K562 (cell line): ENCODE data around the gene MPHOSPH8. TPM values are rescaled to one million over a fixed set of nuclear protein-coding genes. Genes with fewer than 3 reads are reported as not detected.

Experiments used
- ATAC-seq: fragments of 200-7000 bp; cut with Tn5 transposase; 3 replicates; pipeline ENCODE4 v1.9.1; 2020; ENCODE audit warnings: moderate library complexity
- BruUV-seq: library from RNA; stranded (reverse); fragments of 400-500 nt; replicated peaks from 2 replicates; lab custom pipeline; 2021; lab: Mats Ljungman, UMichigan
- CTCF ChIA-PET: fragments of 300-600 bp; formaldehyde crosslinking; extraction: SDS; loops from one replicate; lab custom pipeline; 2021; ENCODE audit warnings: low intra/inter-chr PET ratio; lab: Yijun Ruan, JAX
- POLR2A ChIA-PET: fragments of 300-600, 350-650 bp; sonication (Branson Sonifier 250); formaldehyde crosslinking; extraction: SDS; loops from one replicate; lab custom pipeline; 2021; ENCODE audit warnings: antibody characterized with exemption, inconsistent platforms; lab: Yijun Ruan, JAX
- DNase-seq, 4 experiments: peaks; one replicate each; pipeline versions ENCODE4 v3.0.0 to v3.0.0-alpha.2; 2011 to 2018; ENCODE audit warnings: low spot score in 3 of 4, mixed read lengths in 3 of 4; ENCODE audit errors: extremely low read depth in 1 of 4
- FAIRE-seq: peaks from 2 replicates; lab custom pipeline; 2011; peaks lifted over from hg19 to GRCh38; lab: Jason Lieb, UNC
- H2AFZ ChIP-seq: 2 replicates; pipeline ENCODE4 v1.6.0; 2011; ENCODE audit warnings: low read depth, low read length, control low read depth, inconsistent platforms
- H3K27ac ChIP-seq: fragments of 200-600 bp; 3 replicates; pipeline ENCODE4 v1.8.0; 2011; ENCODE audit warnings: low read depth, mild to moderate bottlenecking, control low read depth, inconsistent platforms, low read length, moderate library complexity, mixed read lengths; ENCODE audit errors: extremely low read depth
- H3K27me3 ChIP-seq, 2 experiments: fragments of 300-600 bp in 1 of 2; 2 replicates in 1 of 2; 3 replicates in 1 of 2; pipeline versions ENCODE4 v1.6.0 to v1.8.0; 2011; ENCODE audit warnings: inconsistent platforms in 2 of 2, low read length in 2 of 2, mild to moderate bottlenecking in 1 of 2, mixed read lengths in 1 of 2, moderate library complexity in 1 of 2; ENCODE audit not compliant: control insufficient read depth in 2 of 2, insufficient read depth in 2 of 2
- H3K36me3 ChIP-seq: fragments of 300-600 bp; 3 replicates; pipeline ENCODE4 v1.8.0; 2011; ENCODE audit warnings: mild to moderate bottlenecking, low read length, inconsistent platforms; ENCODE audit not compliant: control insufficient read depth, insufficient read depth
- H3K4me1 ChIP-seq, 2 experiments: fragments of 200-600 bp in 1 of 2; replicated peaks in 1 of 2; 2 replicates in 1 of 2; 3 replicates in 1 of 2; pipeline versions ENCODE4 v1.5.1 to v1.8.0; 2011; ENCODE audit warnings: inconsistent platforms in 2 of 2, low read length in 2 of 2, mild to moderate bottlenecking in 1 of 2, mixed read lengths in 1 of 2, moderate library complexity in 1 of 2; ENCODE audit not compliant: control insufficient read depth in 2 of 2, insufficient read depth in 2 of 2
- H3K4me2 ChIP-seq: 2 replicates; pipeline ENCODE4 v1.6.1; 2011; ENCODE audit warnings: low read length, control low read depth, inconsistent platforms, mixed read lengths; ENCODE audit not compliant: insufficient read depth
- H3K4me3 ChIP-seq: fragments of 200-600 bp; sonication (generic), shearing (Covaris generic); 2 replicates; pipeline ENCODE4 v1.5.1; 2016; ENCODE audit warnings: control low read depth, inconsistent platforms
- H3K79me2 ChIP-seq: fragments of 200-600 bp; 3 replicates; pipeline ENCODE4 v1.8.0; 2011; ENCODE audit warnings: low read length, inconsistent platforms; ENCODE audit not compliant: control insufficient read depth, insufficient read depth
- H3K9ac ChIP-seq, 2 experiments: 2 replicates each; pipeline versions ENCODE4 v1.6.0 to v1.6.1; 2011; ENCODE audit warnings: low read depth in 2 of 2, low read length in 2 of 2, control low read depth in 1 of 2, inconsistent platforms in 1 of 2, mild to moderate bottlenecking in 1 of 2, mixed read lengths in 1 of 2; ENCODE audit not compliant: insufficient read depth in 1 of 2
- H3K9me1 ChIP-seq: one replicate; pipeline ENCODE4 v1.6.0; 2011; ENCODE audit warnings: inconsistent platforms, mild to moderate bottlenecking, low read length, moderate library complexity; ENCODE audit not compliant: control insufficient read depth, insufficient read depth
- H3K9me3 ChIP-seq: replicated peaks from 2 replicates; pipeline ENCODE4 v1.5.1; 2011; ENCODE audit warnings: low read depth, low read length, inconsistent platforms; ENCODE audit not compliant: control insufficient read depth, insufficient read depth
- H4K20me1 ChIP-seq: replicated peaks from 2 replicates; pipeline ENCODE4 v1.6.1; 2011; ENCODE audit warnings: low read length, inconsistent platforms, mixed read lengths; ENCODE audit not compliant: control insufficient read depth, insufficient read depth
- CCNT2 ChIP-seq: IDR thresholded peaks from 2 replicates; pipeline ENCODE4 v1.6.1; 2011; ENCODE audit warnings: borderline replicate concordance, low read depth, mild to moderate bottlenecking, moderate library complexity, mixed read lengths, low read length; ENCODE audit not compliant: insufficient read length; ENCODE audit errors: extremely low read depth
- CEBPB ChIP-seq: fragments of 450-650 bp; IDR thresholded peaks from 2 replicates; pipeline ENCODE4 v1.6.1; 2016; ENCODE audit warnings: missing genetic modification characterization, missing compliant biosample characterization
- CREB5 ChIP-seq: fragments of 250-450 bp; sonication (Bioruptor Pico); IDR thresholded peaks from 2 replicates; pipeline ENCODE4 v1.5.0; 2020; ENCODE audit warnings: mild to moderate bottlenecking
- DACH1 ChIP-seq: fragments of 450-650 bp; IDR thresholded peaks from 2 replicates; pipeline ENCODE4 v1.6.1; 2018; ENCODE audit not compliant: partially characterized antibody
- KDM4B ChIP-seq, 2 experiments: fragments of 450-650 bp in 1 of 2; sonication (generic) in 1 of 2; IDR thresholded peaks; 2 replicates each; pipeline ENCODE4 v1.6.1; 2016 to 2017; ENCODE audit warnings: borderline replicate concordance in 2 of 2, antibody characterized with exemption in 1 of 2, low read depth in 1 of 2, mild to moderate bottlenecking in 1 of 2
- KLF10 ChIP-seq: fragments of 250-450 bp; sonication (Bioruptor Pico); IDR thresholded peaks from 2 replicates; pipeline ENCODE4 v1.6.1; 2021; ENCODE audit warnings: matching md5 sums
- SNAPC5 ChIP-seq: fragments of 250-450 bp; sonication (Bioruptor Pico); IDR thresholded peaks from 2 replicates; pipeline ENCODE4 v1.8.0; 2021; ENCODE audit warnings: moderate library complexity, mild to moderate bottlenecking, inconsistent platforms
- SREBF1 ChIP-seq: fragments of 150-350 bp; IDR thresholded peaks from 2 replicates; pipeline ENCODE4 v1.6.1; 2014; ENCODE audit warnings: antibody characterized with exemption, low read depth, low read length, borderline replicate concordance
- SRSF7 ChIP-seq: fragments of 200-400 bp; formaldehyde crosslinking; optimal IDR thresholded peaks from 2 replicates; pipeline ENCODE3; 2017; ENCODE audit warnings: mild to moderate bottlenecking, low read depth, low read length
- STAT6 ChIP-seq: sonication (generic); formaldehyde crosslinking; IDR thresholded peaks from 2 replicates; pipeline ENCODE4 v1.8.1; 2023; ENCODE audit warnings: mild to moderate bottlenecking, missing genetic modification reagents
- TAF15 ChIP-seq: fragments of 200-400 bp; formaldehyde crosslinking; IDR thresholded peaks from 2 replicates; pipeline ENCODE4 v1.6.1; 2017; ENCODE audit warnings: mild to moderate bottlenecking, low read depth, low read length, moderate library complexity
- TOE1 ChIP-seq, 2 experiments: fragments of 450-650 bp in 1 of 2; sonication (generic) in 1 of 2; formaldehyde crosslinking in 1 of 2; IDR thresholded peaks; 2 replicates each; pipeline versions ENCODE4 v1.7.1 to v1.8.0; 2016 to 2022; ENCODE audit warnings: borderline replicate concordance in 2 of 2, mild to moderate bottlenecking in 2 of 2, antibody characterized with exemption in 1 of 2, inconsistent platforms in 1 of 2, low read depth in 1 of 2, missing genetic modification reagents in 1 of 2, moderate library complexity in 1 of 2
- YY1 ChIP-seq, 3 experiments: IDR thresholded peaks; 2 replicates each; pipeline ENCODE4 v1.6.1; 2011; ENCODE audit warnings: low read length in 2 of 3, mild to moderate bottlenecking in 2 of 3, moderate library complexity in 2 of 3, borderline replicate concordance in 1 of 3, control low read depth in 1 of 3, low read depth in 1 of 3; ENCODE audit not compliant: insufficient read depth in 3 of 3, insufficient replicate concordance in 2 of 3, control insufficient read depth in 1 of 3, insufficient read length in 1 of 3; ENCODE audit errors: extremely low read depth in 1 of 3
- WGBS: fragments of 100-300 bp; shearing (Covaris generic); methylation state at CpG from one replicate; pipeline ENCODE4 v1.1.6; 2016; ENCODE audit warnings: low coverage, mixed read lengths; ENCODE audit not compliant: insufficient coverage; ENCODE audit errors: missing lambda C conversion rate; 5-methylcytosine and 5-hydroxymethylcytosine counted together
- in situ Hi-C: fragments of 300-500 bp; cut with MboI; formaldehyde crosslinking; loops from 4 replicates; pipeline ENCODE4 v1.15.0; 2018; ENCODE audit warnings: inconsistent platforms, mixed read lengths
- intact Hi-C: fragments of 100-400 bp; cut with micrococcal nuclease; formaldehyde crosslinking; loops from 2 replicates; pipeline ENCODE4 v1.14.2; 2022
- polyA plus RNA-seq, 8 experiments: library from polyadenylated mRNA; depleted of rRNA in 4 of 8; stranded (reverse) in 5 of 8; unstranded in 3 of 8; fragments of >200 nt; fragmentation: Nextera tagmentation in 2 of 8; fragmentation: Illumina TruSeq in 1 of 8; extraction: Ambion mirVana in 2 of 8; extraction: Trizol in 1 of 8; gene quantifications; 2 replicates each; pipeline versions ENCODE4 v1.2.1 to v1.2.3, GENCODE V29; 2011 to 2014; ENCODE audit warnings: inconsistent platforms in 1 of 8, missing spikeins in 1 of 8
- total RNA-seq, 7 experiments: library from RNA; depleted of rRNA in 6 of 7; stranded (reverse); fragments of >200 nt in 6 of 7; fragmentation: Illumina TruSeq in 2 of 7; extraction: Trizol in 2 of 7; gene quantifications; 2 replicates each; pipeline versions ENCODE4 v1.2.1 to v1.2.3, GENCODE V29; 2011 to 2021; ENCODE audit warnings: low replicate concordance in 1 of 7

The MPHOSPH8 gene
- total and polyA plus RNA-seq, 9 of the 15 experiments (the other 6 are each of a cell fraction or from before 2014, with no cell fraction given), result 10.3 to 24.8 (median 16.6) TPM

GRCh38 chr13:19670147-19670546, 36.7 kb downstream of the MPHOSPH8 start:
- BruUV-seq, result no TSS peak
- WGBS, result 60% methylated on average over 3 of the region's 3 CpGs
- DNase-seq (no peak), ATAC-seq (no peak), FAIRE-seq (no peak)
- Histone ChIP-seq H3K79me2 (no peaks in the 10 kb centered on the region), H3K9me3 (no peaks in the 10 kb centered on the region), H3K27me3 (no peaks in the 10 kb centered on the region), H3K4me3 (no peak overlapping the region), H3K4me1 (no peaks in the 10 kb centered on the region), H3K9me1 (no peaks in the 10 kb centered on the region), H2AFZ (no peak overlapping the region), H3K27ac (no peak overlapping the region), H3K36me3 (peaks cover 84% of the 10 kb centered on the region), H4K20me1 (no peaks in the 10 kb centered on the region), H3K4me2 (no peak overlapping the region), H3K9ac (no peak overlapping the region)
- in situ Hi-C loops (no loop called here), intact Hi-C loops (no loop called here)
- POLR2A ChIA-PET, result no interaction called here
- CTCF ChIA-PET, result no interaction called here
- TF ChIP-seq CEBPB (tag) (no peak), KLF10 (CRISPR knock-in tag) (no peak), CREB5 (CRISPR knock-in tag) (no peak), TOE1 (IDR thresholded peaks at IDR 0.05; ENCODE audit: borderline replicate concordance) (no peak), TOE1 (CRISPR knock-in tag; IDR thresholded peaks at IDR 0.05; ENCODE audit: borderline replicate concordance, low read depth) (no peak), SREBF1 (no peak), TAF15 (no peak), DACH1 (no peak), SNAPC5 (no peak), SRSF7 (no peak), KDM4B (IDR thresholded peaks at IDR 0.05; ENCODE audit: borderline replicate concordance in 2 of 2, low read depth in 1 of 2) (no peak), STAT6 (CRISPR knock-in tag) (no peak), CCNT2 (no peak), YY1 (IDR thresholded peaks at IDR 0.05; ENCODE audit: borderline replicate concordance in 1 of 3, control insufficient read depth in 1 of 3, extremely low read depth in 1 of 3, insufficient read depth in 3 of 3, insufficient read length in 1 of 3, insufficient replicate concordance in 2 of 3, low read depth in 1 of 3, low read length in 2 of 3) (no peak)
